ENCODE results near the gene LAMA2.
"Not testable (repeated sequence)": the region's sequence is repeated elsewhere in the genome, so short reads cannot be mapped to it uniquely, and the experiment has no call there.

Gene LAMA2

GRCh38 chr6:129007701-129008373 lies 124.9 kb downstream of the LAMA2 start:
- ATAC-seq = no peak

- ATAC-seq = no peak
These were observed 125.7 kb downstream of the LAMA2 start for GRCh38 chr6:129008591-129008990.

GRCh38 chr6:129009851-129010250 lies 126.9 kb downstream of the LAMA2 start:
- ATAC-seq = no peak

- no peak for ATAC-seq
These were observed 131.4 kb downstream of the LAMA2 start for GRCh38 chr6:129014302-129014701.

GRCh38 chr6:129015721-129016120 lies 132.8 kb downstream of the LAMA2 start:
- no peak for ATAC-seq

GRCh38 chr6:129016844-129017243 lies 133.9 kb downstream of the LAMA2 start:
- no peak for ATAC-seq

- no peak for ATAC-seq
These were observed 139.1 kb downstream of the LAMA2 start for GRCh38 chr6:129022011-129022553.

GRCh38 chr6:129026601-129027000 lies 143.7 kb downstream of the LAMA2 start:
- ATAC-seq = no peak

- no peak for ATAC-seq
These were observed 146.8 kb downstream of the LAMA2 start for GRCh38 chr6:129029778-129030177.

- ATAC-seq = no peak
These were observed 147.3 kb downstream of the LAMA2 start for GRCh38 chr6:129030215-129030614.

GRCh38 chr6:129031051-129031599 lies 148.2 kb downstream of the LAMA2 start:
- ATAC-seq = no peak

- no peak for ATAC-seq
These were observed 149.7 kb downstream of the LAMA2 start for GRCh38 chr6:129032602-129033001.

GRCh38 chr6:129033180-129033579 lies 150.2 kb downstream of the LAMA2 start:
- ATAC-seq = no peak

GRCh38 chr6:129033581-129033980 lies 150.6 kb downstream of the LAMA2 start:
- no peak for ATAC-seq

GRCh38 chr6:129041563-129041962 lies 158.6 kb downstream of the LAMA2 start:
- no peak for ATAC-seq

- no peak for ATAC-seq
These were observed 163.6 kb downstream of the LAMA2 start for GRCh38 chr6:129046526-129046925.

- ATAC-seq = no peak
These were observed 164.9 kb downstream of the LAMA2 start for GRCh38 chr6:129047834-129048233.

GRCh38 chr6:129050086-129050485 lies 167.1 kb downstream of the LAMA2 start:
- ATAC-seq = no peak

- not testable (repeated sequence) for ATAC-seq
These were observed 170.2 kb downstream of the LAMA2 start for GRCh38 chr6:129053143-129053542.

GRCh38 chr6:129055796-129056195 lies 172.9 kb downstream of the LAMA2 start:
- no peak for ATAC-seq

- no peak for ATAC-seq
These were observed 176.7 kb downstream of the LAMA2 start for GRCh38 chr6:129059650-129060049.

- ATAC-seq = no peak
These were observed 186.1 kb downstream of the LAMA2 start for GRCh38 chr6:129069006-129069405.

GRCh38 chr6:129073051-129073450 lies 190.1 kb downstream of the LAMA2 start:
- ATAC-seq = no peak

- ATAC-seq = no peak
These were observed 190.9 kb downstream of the LAMA2 start for GRCh38 chr6:129073691-129074395.
